Stimulated activated CD4-positive, alpha-beta T cell treated with anti-CD3 and anti-CD28 coated beads, Interleukin-12 subunit alpha, Interleukin-12 subunit beta, amount 100 ng/mL, for 4 hours (primary cell): ENCODE measurements around the gene KCTD12.

ENCODE experiments used
- DNase-seq: peaks from one replicate; pipeline ENCODE4 v3.0.0-alpha.2; 2020

The KCTD12 gene

DNA sequence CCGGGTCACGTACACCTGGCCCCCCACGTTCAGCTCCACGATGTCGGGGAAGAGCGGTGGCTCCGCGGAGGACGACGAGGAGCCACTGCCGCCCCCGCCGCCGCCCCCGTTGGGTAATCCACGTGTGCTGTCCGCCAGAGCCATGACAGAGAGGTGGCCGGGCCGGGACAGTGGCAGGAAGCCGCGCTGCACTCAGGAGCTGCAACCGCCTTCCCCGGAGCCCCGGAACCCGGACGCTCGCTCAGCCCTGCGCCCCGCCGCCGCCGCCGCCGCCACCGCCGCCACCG, 257 bp downstream of the KCTD12 start:
- DNase-seq, result no peak

DNA sequence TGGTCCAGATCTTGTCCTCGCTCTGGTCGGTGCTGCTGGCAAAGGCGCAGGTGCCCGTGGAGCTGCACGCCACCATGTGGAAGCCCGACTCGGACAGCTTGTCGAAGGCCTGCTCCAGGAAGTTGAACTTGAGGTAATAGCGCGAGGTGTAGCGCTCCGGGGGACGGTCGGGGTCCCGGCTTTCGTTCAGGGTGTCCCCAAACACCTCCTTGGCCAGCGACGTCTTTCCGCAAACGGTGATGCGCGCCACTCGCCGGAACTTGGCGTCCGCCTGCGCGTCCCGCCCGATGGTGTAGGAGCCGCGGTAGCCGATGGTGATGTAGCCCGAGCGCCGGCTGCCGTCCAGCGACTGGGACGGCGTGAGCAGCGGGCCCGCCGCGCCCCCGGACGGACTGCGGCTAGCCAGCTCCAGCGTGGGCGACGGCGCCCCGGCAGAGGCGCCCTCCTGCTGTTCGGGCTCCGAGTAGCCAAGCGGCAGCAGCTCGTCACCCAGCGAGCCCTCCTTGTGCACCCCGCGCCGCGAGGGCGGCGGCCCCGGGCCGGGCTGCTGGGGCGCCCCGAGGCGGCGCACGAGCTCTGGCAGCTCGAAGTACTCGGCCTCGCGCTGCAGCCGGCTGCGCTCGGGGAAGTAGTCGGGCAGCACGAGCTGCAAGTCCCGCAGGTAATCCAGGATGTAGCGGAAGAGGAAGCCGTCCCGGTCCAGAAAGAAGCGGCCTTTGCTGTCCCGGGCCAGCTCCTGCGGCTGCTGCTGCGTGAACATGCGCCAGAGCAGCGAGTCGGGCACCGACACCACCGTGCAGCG, 801 bp downstream of the KCTD12 start:
- DNase-seq, result peak; percentile 40

DNA sequence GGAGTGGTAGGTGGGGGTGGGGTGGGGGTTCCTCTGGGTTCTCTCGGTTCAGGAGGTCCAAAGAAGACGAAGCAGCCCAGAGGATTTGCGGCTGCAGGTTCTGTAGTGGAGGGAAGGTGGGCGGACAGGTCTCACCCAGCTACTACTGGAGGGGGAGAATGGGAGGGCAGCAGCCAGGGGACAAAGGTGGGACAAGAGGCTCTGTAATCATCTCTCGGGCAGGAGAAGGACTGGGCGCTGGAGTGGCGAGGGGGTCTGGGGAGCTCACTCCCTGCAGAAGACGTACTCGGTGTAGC, 1.4 kb downstream of the KCTD12 start:
- no peak for DNase-seq

DNA sequence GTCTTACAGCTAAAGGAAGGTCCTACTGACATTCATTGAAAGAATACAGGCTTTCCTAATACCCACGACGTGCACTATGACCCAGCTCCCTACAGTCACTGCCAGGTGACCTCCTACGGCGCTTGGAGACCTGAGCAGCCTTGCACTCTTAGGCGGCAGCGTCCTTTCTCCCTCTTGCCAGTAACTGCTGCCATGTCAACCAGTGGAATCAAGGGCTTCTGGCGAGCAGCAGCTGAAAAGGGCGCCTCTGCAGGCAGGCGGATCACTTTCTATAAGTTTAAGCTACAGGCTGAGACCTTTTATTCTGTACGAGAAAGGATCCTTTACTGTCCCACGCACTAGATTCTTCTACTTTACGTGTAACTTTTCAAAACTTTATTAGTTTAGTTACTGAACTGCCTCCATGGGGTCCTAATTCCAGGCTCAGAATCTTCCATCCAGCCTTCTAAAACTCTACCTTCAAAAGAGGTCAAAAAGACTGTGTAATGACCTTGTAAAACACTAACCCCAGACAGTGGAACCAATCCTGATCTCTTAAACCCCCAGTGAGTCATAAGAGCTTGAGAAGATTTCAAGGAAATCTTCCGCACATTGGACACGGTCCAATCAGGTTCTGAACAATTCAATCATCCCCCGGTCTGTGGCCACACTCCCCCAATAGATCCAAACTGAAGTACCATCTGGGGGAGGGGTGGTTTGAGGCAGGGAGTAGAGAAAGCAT, 1.9 kb downstream of the KCTD12 start:
- peak; percentile 0 for DNase-seq

DNA sequence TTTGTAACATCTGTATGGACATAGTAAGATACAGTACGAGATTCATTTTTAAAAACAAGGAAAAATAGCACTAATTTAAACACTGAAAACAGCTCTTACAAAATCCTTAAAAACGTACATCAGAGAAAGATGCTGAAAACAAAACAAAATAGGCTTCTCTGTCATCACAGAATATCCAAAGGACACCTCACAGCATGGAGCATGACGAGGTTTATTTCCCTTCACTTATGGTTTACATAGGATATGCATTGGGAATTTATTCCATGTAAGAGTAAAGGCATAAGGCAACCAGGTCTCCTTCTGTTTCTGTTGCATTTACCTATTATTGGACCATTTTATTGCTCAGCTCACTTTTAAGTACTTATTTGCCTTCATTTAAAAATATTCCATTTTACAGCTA, 3.0 kb downstream of the KCTD12 start:
- DNase-seq, result no peak

DNA sequence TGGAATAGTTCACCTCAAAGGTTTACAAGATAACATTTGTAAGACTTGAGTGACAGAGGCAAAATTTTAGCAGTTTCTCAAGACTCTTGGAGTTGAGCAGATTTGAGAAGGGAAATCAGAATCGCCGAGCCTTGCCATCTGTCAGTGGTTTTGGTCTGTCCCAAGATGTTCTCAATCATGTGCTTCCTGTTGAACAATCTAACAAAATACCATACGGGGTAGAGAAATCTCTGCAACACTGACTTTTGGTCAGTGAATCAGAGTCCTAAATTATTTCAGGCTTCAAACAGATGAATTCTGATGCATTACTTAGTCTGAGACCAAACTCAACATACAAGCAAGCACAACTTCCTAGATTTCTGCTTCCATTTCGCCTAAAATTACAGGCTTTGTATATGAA, 3.8 kb downstream of the KCTD12 start:
- DNase-seq, result no peak

DNA sequence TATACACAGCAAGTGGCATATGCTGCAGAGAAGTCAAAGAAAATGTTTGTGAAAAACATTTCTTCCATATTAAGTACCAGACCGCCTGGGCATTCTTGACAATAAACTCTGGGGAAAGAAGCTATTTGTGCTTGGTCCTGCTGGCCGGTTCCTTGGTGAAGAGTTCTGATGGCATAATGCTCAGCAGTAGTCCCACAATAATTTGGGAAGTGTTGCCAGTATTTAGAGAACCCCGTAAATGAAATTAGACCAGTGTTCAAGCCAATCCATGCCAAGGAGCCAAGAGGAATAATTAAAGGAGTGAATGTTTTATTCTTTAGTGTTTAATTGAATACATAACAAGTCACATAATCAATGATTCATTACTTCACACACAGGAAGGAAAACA, 6.3 kb downstream of the KCTD12 start:
- no peak for DNase-seq

DNA sequence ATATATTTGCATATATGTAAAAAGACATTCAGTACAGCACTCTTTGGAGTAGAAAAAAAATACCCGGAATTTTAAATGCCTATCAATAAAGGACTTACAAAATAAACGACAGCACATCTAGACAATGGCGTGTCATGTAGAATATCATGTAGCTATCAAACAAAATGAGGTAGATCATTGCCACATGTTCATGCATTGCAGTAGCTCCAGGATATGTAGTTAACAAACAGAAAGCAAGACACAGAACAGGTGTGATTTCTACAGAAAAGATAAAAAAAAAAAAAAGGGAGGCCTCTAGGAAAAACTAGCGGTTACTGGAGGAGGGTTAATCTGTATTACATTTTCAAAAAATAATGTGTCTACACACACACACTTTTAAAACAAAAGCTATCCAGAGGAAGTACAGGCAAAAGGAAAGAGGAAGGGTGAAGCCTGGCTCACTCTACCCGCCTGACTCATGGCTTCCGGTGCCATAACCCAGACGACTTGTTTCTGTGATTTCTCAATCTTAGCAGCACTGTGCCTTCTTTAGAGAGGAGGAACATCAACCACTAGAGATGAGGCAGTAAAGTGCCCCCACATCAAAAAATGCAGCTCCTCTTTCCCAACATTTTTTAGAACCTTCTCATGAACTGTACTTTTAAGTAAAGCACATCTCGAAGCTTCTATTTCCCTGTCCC, 6.9 kb downstream of the KCTD12 start:
- DNase-seq, result peak; percentile 49

DNA sequence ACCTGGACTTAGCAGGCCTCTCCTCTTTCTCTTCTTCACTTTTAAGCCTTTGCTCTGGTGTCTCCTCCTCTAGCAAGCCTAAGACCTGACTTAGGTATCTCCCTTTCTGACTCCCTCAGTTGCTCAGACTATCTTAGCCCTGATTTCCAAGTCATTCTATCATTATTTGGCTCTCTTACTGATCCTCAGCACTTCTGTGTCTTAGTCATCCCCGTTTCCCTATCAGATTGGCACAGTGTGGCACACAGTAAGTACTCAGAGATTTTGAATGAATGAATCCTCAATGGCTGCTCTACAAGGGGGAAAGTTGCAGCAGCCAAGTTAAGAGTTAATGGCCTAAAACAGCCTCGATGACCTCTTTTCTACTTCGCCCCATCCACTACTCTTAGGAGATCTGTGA, 8.2 kb downstream of the KCTD12 start:
- no peak for DNase-seq

DNA sequence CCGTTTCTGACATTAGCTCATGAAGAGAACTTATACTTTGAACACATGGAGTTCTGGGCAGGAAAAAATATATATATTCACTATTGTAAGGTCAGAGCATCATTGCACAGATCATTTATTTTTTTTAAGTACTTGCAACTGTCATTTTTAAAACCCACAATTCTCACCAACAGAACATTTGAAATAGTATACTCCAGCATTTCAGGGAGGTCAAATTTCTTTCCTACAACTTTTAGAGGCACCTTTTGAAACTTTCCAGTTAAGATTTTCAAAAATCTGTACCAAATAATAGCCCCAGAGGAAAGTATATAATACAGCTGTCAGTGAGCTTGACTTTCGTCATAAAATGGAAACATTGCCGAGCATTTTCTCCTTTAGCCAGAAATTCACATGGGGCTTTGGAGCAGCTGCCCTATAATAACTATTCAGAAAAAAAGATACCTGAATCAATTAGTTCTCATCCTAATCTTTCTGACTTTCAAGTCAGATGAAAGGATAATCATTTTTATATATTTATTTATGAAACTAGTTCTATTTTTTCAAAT, 10.9 kb downstream of the KCTD12 start:
- DNase-seq, result no peak

DNA sequence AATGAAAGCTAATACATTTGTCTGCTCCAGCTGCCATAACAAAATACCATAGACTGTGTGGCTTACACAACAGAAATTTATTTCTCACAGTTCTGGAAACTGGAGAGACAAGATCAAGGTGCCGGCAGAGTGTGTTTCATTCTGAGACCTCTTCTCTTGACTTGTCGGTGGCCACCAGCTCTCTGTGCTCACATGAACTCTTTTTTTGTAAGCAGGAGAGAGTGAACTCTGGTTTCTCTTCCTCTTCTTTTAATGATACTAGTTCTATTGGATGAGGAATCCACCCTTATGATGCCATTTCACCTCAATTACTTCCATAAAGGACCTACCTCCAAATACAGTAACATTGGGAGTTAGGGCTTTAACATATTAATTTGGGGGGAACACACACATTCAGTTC, 11.7 kb downstream of the KCTD12 start:
- DNase-seq, result no peak

DNA sequence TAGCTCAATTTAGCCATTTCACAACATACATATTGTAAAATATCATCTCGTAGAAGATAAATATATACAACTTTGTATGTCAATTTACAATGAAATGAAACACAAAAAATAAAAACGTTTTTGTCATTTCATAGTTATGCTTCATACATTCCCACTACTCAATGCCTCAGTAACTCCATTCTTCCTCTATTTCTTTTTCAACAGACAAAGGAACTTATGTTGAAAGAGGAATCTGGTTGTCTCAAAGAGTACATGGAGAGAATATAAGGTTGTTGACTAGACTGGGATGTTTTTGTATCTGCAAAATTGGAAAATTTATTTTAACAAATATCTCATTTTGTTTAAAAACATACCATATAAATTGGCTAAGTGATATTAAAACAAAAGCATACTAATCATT, 12.8 kb downstream of the KCTD12 start:
- no peak for DNase-seq

DNA sequence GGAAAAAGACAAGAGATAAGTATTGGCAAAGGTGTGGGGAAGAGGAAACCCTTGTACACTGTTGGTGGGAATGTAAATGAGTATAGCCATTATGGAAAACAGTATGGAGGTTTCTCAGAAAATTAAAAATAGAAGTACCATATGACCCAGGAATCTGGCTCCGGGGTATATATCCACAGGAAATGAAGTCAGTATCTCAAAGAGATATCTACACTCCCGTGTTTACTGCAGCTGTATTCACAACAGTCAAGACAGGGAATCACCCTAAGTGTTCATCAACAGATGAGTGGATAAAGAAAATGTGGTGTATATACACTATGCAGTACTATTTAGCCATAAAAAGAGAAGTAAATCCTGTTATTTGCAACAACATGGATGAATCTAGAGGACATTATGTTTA, 13.5 kb downstream of the KCTD12 start:
- DNase-seq, result no peak

DNA sequence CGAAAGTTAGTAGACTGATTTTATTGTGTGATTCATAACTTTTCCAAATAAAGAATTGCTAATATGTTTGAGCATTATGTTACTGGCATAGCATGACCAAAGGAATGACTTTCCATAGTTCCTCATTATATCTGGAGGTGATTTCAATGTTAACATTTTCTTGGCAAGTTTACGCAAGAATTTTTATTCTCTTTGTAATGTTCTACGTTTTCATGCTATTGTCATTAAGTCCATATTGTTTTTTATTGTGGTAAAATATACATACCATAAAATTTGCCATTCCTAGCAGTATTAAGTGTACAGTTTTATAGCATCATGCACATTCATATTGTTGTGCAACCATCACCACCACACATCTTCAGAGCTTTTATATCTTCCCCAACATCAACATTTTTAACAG, 14.8 kb downstream of the KCTD12 start:
- DNase-seq, result no peak

DNA sequence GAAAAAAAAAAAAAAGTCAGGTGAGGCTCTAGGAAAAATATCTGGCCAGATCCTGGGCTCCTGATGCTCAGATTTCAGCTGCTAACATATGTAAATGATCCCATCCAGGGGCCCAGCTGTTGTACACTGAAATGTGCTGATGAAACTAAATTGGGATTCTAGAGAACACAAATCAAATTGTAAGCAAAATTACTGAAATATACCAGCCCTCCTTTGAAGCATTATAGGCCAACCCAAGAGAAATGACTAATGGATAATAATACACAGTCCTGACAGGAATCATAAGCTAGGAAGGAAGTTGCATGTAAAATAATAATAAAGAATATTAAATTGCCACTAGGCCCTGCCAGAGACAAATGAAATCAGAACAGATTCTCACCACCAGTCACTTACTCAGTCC, 17.8 kb downstream of the KCTD12 start:
- no peak for DNase-seq

DNA sequence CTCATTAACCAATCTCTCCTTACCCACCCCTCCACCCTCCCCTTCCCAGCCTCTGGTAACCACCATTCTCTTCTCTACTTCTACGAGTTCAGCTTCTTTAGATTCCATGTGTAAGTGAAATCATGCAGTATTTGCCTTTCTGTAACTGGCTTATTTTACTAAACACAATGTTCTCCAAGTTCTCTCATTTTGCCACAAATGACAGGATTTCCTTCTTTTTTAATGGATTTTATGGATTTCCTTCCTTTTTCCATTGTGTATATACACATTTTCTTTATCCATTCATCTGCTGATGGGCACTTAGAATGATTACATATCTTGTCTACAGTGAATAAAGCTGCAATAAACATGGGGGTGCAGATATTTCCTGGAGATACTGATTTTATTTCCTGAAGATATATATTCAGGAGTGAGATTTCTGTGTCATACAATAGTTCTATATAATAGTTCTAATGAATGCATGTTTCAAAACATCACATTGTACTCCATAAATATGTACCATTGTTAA, 20.2 kb downstream of the KCTD12 start:
- no peak for DNase-seq

DNA sequence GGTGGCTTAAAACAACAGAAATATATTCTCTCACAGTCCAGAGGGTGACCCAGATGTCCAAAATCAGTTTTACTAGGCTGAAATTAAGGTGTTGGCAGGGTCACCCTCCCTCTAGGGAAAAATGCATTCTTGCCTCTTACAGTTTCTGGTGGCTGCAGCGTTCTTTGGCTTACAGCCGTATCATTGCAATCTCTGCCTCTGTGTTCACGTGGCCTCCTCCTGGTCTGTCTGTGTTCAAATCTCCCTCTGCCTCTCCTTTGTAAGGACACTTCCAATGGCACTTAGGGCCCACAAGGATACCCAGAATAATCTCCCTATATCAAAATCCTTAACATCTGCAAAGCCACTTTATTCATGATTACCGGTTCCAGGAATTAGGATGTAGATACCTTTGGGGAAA, 21.1 kb downstream of the KCTD12 start:
- DNase-seq, result no peak

DNA sequence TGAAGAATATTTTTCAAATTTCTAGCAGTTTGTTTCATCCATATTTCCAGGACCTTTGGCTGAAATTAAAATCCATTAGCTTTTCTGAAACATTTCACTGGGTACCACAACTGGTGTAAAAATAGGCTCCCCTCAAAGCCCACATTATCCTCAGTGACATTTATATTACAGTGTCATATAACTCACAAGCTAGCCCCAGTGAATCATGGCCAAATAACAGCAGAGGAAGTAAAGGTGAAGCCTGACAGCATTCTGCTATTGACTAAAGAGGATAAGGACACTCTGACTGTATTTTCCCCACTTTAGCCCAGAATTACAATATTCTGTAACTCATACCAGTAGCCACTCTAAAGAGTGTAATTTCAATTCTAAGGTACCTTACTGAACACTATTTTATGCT, 21.9 kb downstream of the KCTD12 start:
- no peak for DNase-seq

DNA sequence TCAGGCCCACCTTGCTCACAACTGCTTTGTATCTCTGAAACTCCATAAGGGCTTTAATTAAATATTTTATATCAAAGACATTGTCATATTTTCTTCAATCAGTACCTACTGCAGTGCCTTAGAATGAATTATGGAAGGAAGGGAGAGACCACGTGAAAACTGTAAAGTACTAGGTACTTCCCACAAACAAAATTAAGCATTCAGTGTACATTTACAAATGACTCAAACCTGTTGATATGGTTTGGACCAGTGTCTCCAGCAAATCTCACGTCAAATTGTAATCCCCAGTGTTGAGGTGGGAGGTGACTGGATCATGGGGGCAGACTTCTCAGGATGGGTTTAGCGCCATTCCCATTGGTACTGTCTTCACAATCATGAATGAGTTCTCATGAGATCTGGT, 23.2 kb downstream of the KCTD12 start:
- DNase-seq, result no peak

DNA sequence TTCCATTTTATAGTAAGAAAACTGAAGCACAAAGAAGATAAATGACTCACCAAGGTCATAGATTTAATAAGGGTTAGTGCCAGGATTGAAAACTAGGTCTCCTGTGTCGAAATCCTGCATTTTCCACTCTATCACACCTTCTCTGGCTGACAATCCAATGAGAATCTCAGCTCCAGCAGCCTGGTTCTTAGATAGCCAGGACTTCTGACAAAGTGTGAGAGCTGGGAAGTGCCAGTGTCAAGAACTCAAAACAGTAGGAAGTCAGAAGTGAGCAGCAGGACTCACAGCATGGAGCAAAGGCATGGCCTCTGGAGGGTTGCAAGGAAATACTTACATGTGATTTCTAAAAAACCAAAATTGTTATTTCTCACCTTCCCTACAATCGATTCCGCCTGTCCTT, 24.3 kb downstream of the KCTD12 start:
- DNase-seq, result no peak

DNA sequence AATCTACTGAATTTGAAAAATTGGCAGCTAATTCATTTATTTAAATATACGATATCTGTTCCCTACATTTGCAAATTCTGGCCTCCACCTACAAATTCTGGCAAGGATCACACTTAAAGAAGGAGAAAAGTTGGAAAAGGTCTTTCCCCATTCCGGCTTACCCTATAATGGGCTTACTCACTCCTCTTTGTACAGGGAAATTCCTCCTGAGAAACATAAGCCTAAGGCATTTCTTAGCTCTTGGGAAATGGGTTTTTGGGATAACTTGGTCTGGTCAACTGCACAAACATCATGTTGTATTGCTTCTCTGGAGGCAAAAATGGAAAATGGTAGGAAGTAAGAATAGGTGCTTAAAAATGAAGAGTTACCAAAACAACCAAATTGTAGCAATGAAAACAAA, 25.5 kb downstream of the KCTD12 start:
- no peak for DNase-seq

DNA sequence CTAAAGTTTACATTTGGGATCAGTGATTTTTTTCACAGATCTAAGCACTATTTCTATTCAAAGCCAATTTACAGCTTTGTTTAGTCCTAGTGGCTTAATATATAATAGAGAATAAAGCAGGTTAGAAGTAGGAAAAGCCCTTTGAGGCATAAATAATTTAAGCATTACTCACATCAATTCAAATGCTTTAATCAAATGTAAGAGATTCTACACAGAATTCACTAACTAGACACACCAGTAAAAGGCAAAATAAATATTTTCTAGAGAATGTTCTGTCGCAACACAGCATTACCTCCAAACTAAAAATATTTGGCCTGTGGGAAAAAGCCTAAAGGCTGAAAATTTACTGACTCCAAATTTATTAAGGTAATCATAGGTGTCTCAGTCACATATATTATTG, 31.3 kb downstream of the KCTD12 start:
- no peak for DNase-seq

DNA sequence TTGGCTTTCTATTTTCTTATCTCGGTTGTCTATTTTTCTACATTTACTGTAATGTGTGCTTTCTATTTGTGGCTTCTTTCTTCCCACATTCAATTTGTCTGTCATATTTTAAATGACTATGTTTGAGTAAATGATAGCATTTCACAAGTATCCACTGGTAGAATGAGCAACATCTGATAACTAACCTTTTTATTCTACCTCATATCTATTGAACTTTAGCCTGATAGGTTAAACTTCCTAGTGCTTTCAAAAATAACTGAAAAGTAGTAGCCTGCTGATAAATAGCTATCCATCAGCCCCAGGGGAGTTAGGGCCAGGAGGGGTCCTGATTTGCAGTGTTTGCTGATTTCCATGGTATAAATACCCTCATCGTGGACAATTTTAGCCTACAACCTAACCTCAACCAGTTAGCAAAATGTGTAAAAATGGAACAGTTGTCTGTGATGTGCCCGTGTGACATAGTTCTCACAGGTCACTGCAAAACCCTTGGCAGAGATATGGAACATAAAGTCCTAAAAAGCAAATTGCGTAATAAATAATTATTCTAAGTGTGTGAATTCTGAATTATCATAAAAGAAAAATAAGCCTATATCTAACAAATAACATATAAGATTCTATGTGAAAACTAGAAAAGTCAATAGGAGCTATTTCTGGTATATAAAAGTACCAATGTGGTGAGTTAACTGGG, 32.1 kb downstream of the KCTD12 start:
- no peak for DNase-seq

DNA sequence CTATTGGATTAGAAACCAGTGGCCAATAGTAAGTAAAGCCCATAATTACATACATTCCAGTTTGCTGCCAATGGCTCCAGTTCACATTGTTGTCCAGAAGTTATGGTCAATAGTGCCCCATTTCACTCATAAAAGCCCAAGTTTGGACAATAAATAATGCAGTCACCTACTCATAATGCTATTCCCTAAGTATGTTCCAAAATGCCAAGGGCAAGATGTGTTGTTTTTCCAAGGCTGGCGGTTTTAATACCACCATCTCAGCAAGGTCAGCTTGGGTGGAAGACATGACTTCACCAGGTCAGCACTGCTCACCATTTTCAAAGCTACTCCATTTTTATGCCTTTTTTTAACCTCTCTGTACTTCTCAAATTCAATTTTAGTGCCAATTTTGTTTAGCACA, 32.7 kb downstream of the KCTD12 start:
- DNase-seq, result no peak
